Measurements from ENCODE around the gene SPATA20. TPM values are rescaled to one million over a fixed set of nuclear protein-coding genes. Genes with fewer than 3 reads are reported as not detected.

Gene SPATA20
- total RNA-seq, 1 donor = 18.9 TPM

DNA sequence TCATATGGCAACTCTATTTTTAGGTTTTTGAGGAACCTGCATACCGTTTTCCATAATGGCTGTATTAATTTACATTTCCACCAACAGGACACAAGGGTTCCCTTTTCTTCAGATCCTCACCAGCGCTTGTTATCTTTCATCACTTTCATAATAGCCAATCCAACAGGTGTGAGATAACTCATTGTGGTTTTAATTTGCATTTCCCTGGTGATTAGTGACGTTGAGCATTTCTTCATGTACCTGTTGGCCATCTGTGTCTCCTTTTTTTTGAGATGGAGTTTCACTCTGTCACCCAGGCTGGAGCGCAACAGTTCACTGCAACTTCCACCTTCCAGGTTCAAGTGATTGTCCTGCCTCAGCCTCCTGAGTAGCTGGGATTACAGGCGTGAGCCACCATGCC, 51.5 kb downstream of the SPATA20 start:
- Histone ChIP-seq H3K4me1 (ENCODE audit: insufficient read depth, low read length) (peaks cover 5% of the 10 kb centered on the region), H3K9me3 (ENCODE audit: low read depth, low read length) (no peaks in the 10 kb centered on the region), H3K4me3 (ENCODE audit: low read length) (no peak overlapping the region), H3K27me3 (ENCODE audit: insufficient read depth, low read length) (no peaks in the 10 kb centered on the region)

GRCh38 chr17:50599606-50600005, 52.6 kb downstream of the SPATA20 start:
- H3K9me3 ChIP-seq (ENCODE audit: low read depth, low read length) = no peaks in the 10 kb centered on the region
- peaks cover under 1% of the 10 kb centered on the region for H3K4me1 ChIP-seq (ENCODE audit: insufficient read depth, low read length)
- no peak overlapping the region for H3K4me3 ChIP-seq (ENCODE audit: low read length)
- H3K27me3 ChIP-seq (ENCODE audit: insufficient read depth, low read length) = no peaks in the 10 kb centered on the region

DNA sequence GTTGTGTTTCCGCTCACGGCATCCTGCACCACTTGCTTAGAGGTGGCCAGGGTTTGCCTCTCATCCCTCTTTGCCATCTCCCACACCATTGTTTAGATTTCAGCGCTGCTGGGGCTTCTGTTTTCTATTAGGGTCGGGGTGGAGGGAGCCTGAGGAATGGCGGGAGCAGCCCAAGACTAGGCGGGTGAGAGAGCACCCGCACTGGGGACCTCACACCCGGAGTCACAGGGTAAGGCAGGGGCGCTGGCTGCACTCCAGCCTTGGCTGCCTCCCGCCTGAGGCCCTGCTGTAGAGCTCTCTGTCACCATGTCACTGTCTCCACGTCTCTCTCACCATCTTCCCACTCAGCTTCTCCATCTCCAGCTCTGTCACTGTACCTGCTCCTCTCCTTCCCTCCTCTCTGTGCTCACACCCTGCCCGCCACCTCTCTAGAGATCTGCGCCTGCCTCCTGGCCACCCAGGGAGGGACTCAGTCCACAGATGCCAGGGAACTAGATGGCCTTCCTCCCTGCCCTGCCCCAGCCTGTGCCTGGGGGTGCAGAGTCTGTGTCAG, 54.9 kb downstream of the SPATA20 start:
- no peaks in the 10 kb centered on the region for H3K9me3 ChIP-seq (ENCODE audit: low read depth, low read length)
- H3K27me3 ChIP-seq (ENCODE audit: insufficient read depth, low read length) = no peaks in the 10 kb centered on the region
- no peaks in the 10 kb centered on the region for H3K4me1 ChIP-seq (ENCODE audit: insufficient read depth, low read length)
- no peak overlapping the region for H3K4me3 ChIP-seq (ENCODE audit: low read length)

DNA sequence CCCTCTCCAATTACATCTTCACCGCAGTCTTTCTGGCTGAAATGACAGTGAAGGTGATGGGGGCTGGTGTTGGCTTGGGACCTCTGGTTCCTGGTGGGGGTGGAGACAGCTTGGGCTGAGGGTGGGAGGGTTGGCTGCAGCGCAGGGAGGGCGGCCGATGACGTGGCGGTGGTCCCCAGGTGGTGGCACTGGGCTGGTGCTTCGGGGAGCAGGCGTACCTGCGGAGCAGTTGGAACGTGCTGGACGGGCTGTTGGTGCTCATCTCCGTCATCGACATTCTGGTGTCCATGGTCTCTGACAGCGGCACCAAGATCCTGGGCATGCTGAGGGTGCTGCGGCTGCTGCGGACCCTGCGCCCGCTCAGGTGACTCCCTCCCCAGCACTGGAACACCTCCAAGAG, 55.9 kb downstream of the SPATA20 start:
- Histone ChIP-seq H3K9me3 (ENCODE audit: low read depth, low read length) (no peaks in the 10 kb centered on the region), H3K27me3 (ENCODE audit: insufficient read depth, low read length) (no peaks in the 10 kb centered on the region), H3K4me3 (ENCODE audit: low read length) (no peak overlapping the region), H3K4me1 (ENCODE audit: insufficient read depth, low read length) (no peaks in the 10 kb centered on the region)

GRCh38 chr17:50603340-50603739, 56.4 kb downstream of the SPATA20 start:
- Histone ChIP-seq H3K4me3 (ENCODE audit: low read length) (no peak overlapping the region), H3K9me3 (ENCODE audit: low read depth, low read length) (no peaks in the 10 kb centered on the region), H3K4me1 (ENCODE audit: insufficient read depth, low read length) (no peaks in the 10 kb centered on the region), H3K27me3 (ENCODE audit: insufficient read depth, low read length) (no peaks in the 10 kb centered on the region)

- H3K27me3 ChIP-seq (ENCODE audit: insufficient read depth, low read length) = no peaks in the 10 kb centered on the region
- H3K4me1 ChIP-seq (ENCODE audit: insufficient read depth, low read length) = no peaks in the 10 kb centered on the region
- no peak overlapping the region for H3K4me3 ChIP-seq (ENCODE audit: low read length)
- no peaks in the 10 kb centered on the region for H3K9me3 ChIP-seq (ENCODE audit: low read depth, low read length)
These were observed 57.5 kb downstream of the SPATA20 start for GRCh38 chr17:50604513-50604912.

- no peaks in the 10 kb centered on the region for H3K4me1 ChIP-seq (ENCODE audit: insufficient read depth, low read length)
These were observed 58.5 kb downstream of the SPATA20 start for GRCh38 chr17:50605429-50605828.

More at GRCh38 chr17:50605429-50605828, 58.5 kb downstream of the SPATA20 start:
- H3K4me3 ChIP-seq (ENCODE audit: low read length) = no peak overlapping the region
- no peaks in the 10 kb centered on the region for H3K27me3 ChIP-seq (ENCODE audit: insufficient read depth, low read length)
- no peaks in the 10 kb centered on the region for H3K9me3 ChIP-seq (ENCODE audit: low read depth, low read length)

Other genes with a start within 250 kb of the SPATA20 start
- 6.8 TPM for gene XYLT2, start 201.0 kb upstream of the SPATA20 start, total RNA-seq
- 17.1 TPM for gene MRPL27, start 174.0 kb upstream of the SPATA20 start, total RNA-seq
- gene EME1, start 173.9 kb upstream of the SPATA20 start, total RNA-seq = 0.52 TPM
- 59.2 TPM for gene LRRC59, start 149.7 kb upstream of the SPATA20 start, total RNA-seq
- gene ACSF2, start 121.0 kb upstream of the SPATA20 start, total RNA-seq = 5.6 TPM
- not detected for gene CHAD, start 78.3 kb upstream of the SPATA20 start, total RNA-seq
- 19.5 TPM for gene RSAD1, start 68.3 kb upstream of the SPATA20 start, total RNA-seq
- 0.73 TPM for gene MYCBPAP, start 38.7 kb upstream of the SPATA20 start, total RNA-seq
- not detected for gene EPN3, start 14.4 kb upstream of the SPATA20 start, total RNA-seq
- gene CACNA1G, start 13.5 kb downstream of the SPATA20 start, total RNA-seq = under 0.01 TPM
- gene ABCC3, start 87.7 kb downstream of the SPATA20 start, total RNA-seq = 18.1 TPM
- gene ANKRD40, start 160.7 kb downstream of the SPATA20 start, total RNA-seq = 22.5 TPM
- 72.9 TPM for gene LUC7L3, start 172.4 kb downstream of the SPATA20 start, total RNA-seq
- 0.21 TPM for gene ANKRD40CL, start 220.3 kb downstream of the SPATA20 start, total RNA-seq

Measured in mononuclear cell (primary cell).